ENCODE data around the gene PILRA. TPM values are rescaled to one million over a fixed set of nuclear protein-coding genes. Genes with fewer than 3 reads are reported as not detected.

Gene PILRA
- total and polyA plus RNA-seq, 2 of the 13 experiments (the other 11 are each of a cell fraction or from before 2014, with no cell fraction given), result 0.13 to 1.3 TPM

DNA sequence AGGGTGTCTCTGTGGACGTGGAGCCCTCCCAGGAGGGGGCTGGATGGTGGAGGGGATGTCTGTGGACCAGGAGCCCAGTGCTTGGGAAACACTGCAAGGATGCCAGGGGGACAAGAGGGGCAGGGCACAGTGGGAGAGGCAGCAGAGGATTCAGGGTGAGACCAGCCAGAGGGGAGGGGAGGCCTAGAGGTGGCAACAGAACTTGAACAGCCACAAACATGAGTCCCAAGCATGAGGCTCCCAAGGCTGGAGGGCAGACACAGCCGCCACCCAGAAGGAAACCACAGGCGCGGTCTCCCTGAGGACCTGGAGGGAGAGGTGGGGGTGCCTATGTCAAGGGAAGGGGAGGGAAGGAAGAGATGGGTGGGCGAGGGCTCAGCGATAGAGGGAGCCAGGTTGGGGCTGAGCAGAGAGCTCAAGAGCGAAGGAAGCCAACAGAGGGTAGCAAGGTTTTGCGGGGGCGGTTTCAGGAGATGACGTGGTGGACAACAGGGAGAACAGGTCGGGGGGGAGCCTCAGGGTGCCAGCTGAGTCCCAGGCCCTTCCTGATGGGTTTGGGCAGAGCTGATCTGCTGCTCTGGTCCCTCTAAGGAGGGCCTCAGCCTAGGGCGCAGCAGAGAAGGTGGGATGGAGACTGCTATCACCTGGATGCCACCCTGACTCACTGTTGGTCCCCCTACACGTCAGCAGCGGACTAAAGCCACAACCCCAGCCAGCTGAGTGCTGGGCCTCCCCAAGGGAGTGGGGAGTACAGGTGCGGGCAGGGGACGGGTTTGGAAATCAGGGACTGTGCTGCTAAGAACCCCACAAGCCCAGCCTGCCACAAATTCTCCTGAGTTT is 6.7 kb upstream of the PILRA start:
- in situ Hi-C loops (cut with HindIII; ENCODE audit: extremely low pct_ligation_motif_present, low pct_unique_long_range_greater_than_20kb) (no loop called here), intact Hi-C loops (cut with micrococcal nuclease; ENCODE audit: unreplicated experiment) (no loop called here)
- Histone ChIP-seq H3K79me2 (ENCODE audit: insufficient read depth, low read length) (no peaks in the 10 kb centered on the region), H3K9me3 (ENCODE audit: low read length) (no peaks in the 10 kb centered on the region), H3K36me3 (replicated peaks in 1 of 2; ENCODE audit: control insufficient read depth in 1 of 2, insufficient read depth in 2 of 2, low read length in 2 of 2) (peaks cover 4 to 11% of the 10 kb centered on the region in 2 experiments), H3K9ac (ENCODE audit: insufficient read depth, low read depth, low read length) (no peak overlapping the region), H2AFZ (ENCODE audit: low read length) (no peak overlapping the region), H3K27ac (ENCODE audit: extremely low read length, insufficient read depth, low read length) (no peak overlapping the region), H3K4me2 (ENCODE audit: low read depth, low read length) (no peak overlapping the region), H3K27me3 (ENCODE audit: control insufficient read depth in 1 of 2, insufficient read depth in 2 of 2, low read length in 2 of 2) (no peaks in the 10 kb centered on the region), H4K20me1 (ENCODE audit: insufficient read depth, low read length) (no peaks in the 10 kb centered on the region), H3K4me3 (replicated peaks in 1 of 3; ENCODE audit: insufficient read depth in 1 of 3, low read depth in 2 of 3, low read length in 3 of 3) (no peak overlapping the region), H3K4me1 (ENCODE audit: insufficient read depth, low read length) (no peaks in the 10 kb centered on the region)
- WGBS (ENCODE audit: low lambda C conversion rate), result 93% methylated on average over 11 of the region's 16 CpGs
- no peak for FAIRE-seq
- TF ChIP-seq POLR2A (IDR thresholded peaks at IDR 0.05; ENCODE audit: insufficient read depth in 1 of 2, low read depth in 2 of 2, low read length in 2 of 2) (peak in 1 of 2 experiments; percentile 18; a peak in 1 of 4 replicates), POLR2G (IDR thresholded peaks at IDR 0.05; ENCODE audit: low read depth, low read length) (peak; percentile 39; the same call in 1 of the 2 replicates), AGO2 (optimal IDR thresholded peaks at IDR 0.05; ENCODE audit: low read depth, low read length) (peak; percentile 93), ZNF773 (CRISPR knock-in tag; IDR thresholded peaks at IDR 0.05; ENCODE audit: borderline replicate concordance) (no peak), ZNF367 (CRISPR knock-in tag; IDR thresholded peaks at IDR 0.05; ENCODE audit: borderline replicate concordance) (no peak), RCOR2 (CRISPR knock-in tag; IDR thresholded peaks at IDR 0.05) (no peak), RBM22 (optimal IDR thresholded peaks at IDR 0.05; ENCODE audit: low read length) (peak; percentile 70)
- TF ChIP-seq, protein P1, sequence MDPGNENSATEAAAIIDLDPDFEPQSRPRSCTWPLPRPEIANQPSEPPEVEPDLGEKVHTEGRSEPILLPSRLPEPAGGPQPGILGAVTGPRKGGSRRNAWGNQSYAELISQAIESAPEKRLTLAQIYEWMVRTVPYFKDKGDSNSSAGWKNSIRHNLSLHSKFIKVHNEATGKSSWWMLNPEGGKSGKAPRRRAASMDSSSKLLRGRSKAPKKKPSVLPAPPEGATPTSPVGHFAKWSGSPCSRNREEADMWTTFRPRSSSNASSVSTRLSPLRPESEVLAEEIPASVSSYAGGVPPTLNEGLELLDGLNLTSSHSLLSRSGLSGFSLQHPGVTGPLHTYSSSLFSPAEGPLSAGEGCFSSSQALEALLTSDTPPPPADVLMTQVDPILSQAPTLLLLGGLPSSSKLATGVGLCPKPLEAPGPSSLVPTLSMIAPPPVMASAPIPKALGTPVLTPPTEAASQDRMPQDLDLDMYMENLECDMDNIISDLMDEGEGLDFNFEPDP (CRISPR knock-in tag; conservative IDR thresholded peaks at IDR 0.05), result 0 out of 2 replicates have a peak, but pooled peaks have one; percentile 26
- CTCF ChIA-PET (ENCODE audit: low intra/inter-chr PET ratio, low total read pairs), result no interaction called here
- no peak; the same call in none of the 3 replicates for ATAC-seq
- no TSS peak for BruUV-seq (replicated peaks)
- POLR2A ChIA-PET, result interaction anchor here (0.7 to 1.3 kb wide), 2 partner anchors 16 to 125 kb away, joined by 3 to 4 read pairs; no protein-coding TSS in a partner anchor
- no peak for DNase-seq (ENCODE audit: low spot score)

All from HepG2 (cell line).